Measurements from ENCODE around the gene MSI2. TPM values are rescaled to one million over a fixed set of nuclear protein-coding genes. Genes with fewer than 3 reads are reported as not detected.

Gene MSI2
- total RNA-seq, 1 donor from 2014 or later, result 33.8 TPM

GRCh38 chr17:57447990-57448758, 191.9 kb downstream of the MSI2 start:
- Histone ChIP-seq H3K4me3 (ENCODE audit: low read depth, low read length) (no peak overlapping the region), H3K36me3 (ENCODE audit: control insufficient read depth, insufficient read depth, low read length) (no peaks in the 10 kb centered on the region), H3K27me3 (ENCODE audit: control insufficient read depth, insufficient read depth, low read length) (no peaks in the 10 kb centered on the region)
- TF ChIP-seq CTCF (IDR thresholded peaks at IDR 0.05; ENCODE audit: insufficient read depth, low read length, poor library complexity, severe bottlenecking), result no peak
- no peak for DNase-seq (ENCODE audit: low read depth)

- no peaks in the 10 kb centered on the region for H3K27me3 ChIP-seq (ENCODE audit: control insufficient read depth, insufficient read depth, low read length)
- H3K36me3 ChIP-seq (ENCODE audit: control insufficient read depth, insufficient read depth, low read length), result no peaks in the 10 kb centered on the region
- no peak overlapping the region for H3K4me3 ChIP-seq (ENCODE audit: low read depth, low read length)
- TF ChIP-seq CTCF (IDR thresholded peaks at IDR 0.05; ENCODE audit: insufficient read depth, low read length, poor library complexity, severe bottlenecking), result no peak
- no peak for DNase-seq (ENCODE audit: low read depth)
Observed at GRCh38 chr17:57448759-57449283, 192.5 kb downstream of the MSI2 start.

- no peak for TF ChIP-seq CTCF (IDR thresholded peaks at IDR 0.05; ENCODE audit: insufficient read depth, low read length, poor library complexity, severe bottlenecking)
- H3K27me3 ChIP-seq (ENCODE audit: control insufficient read depth, insufficient read depth, low read length), result no peaks in the 10 kb centered on the region
- H3K4me3 ChIP-seq (ENCODE audit: low read depth, low read length), result no peak overlapping the region
- DNase-seq (ENCODE audit: low read depth), result no peak
- H3K36me3 ChIP-seq (ENCODE audit: control insufficient read depth, insufficient read depth, low read length), result no peaks in the 10 kb centered on the region
Observed at GRCh38 chr17:57451191-57451590, 194.9 kb downstream of the MSI2 start.

GRCh38 chr17:57451643-57452042, 195.3 kb downstream of the MSI2 start:
- no peak for TF ChIP-seq CTCF (IDR thresholded peaks at IDR 0.05; ENCODE audit: insufficient read depth, low read length, poor library complexity, severe bottlenecking)
- H3K36me3 ChIP-seq (ENCODE audit: control insufficient read depth, insufficient read depth, low read length), result no peaks in the 10 kb centered on the region
- no peak for DNase-seq (ENCODE audit: low read depth)
- no peak overlapping the region for H3K4me3 ChIP-seq (ENCODE audit: low read depth, low read length)
- H3K27me3 ChIP-seq (ENCODE audit: control insufficient read depth, insufficient read depth, low read length), result no peaks in the 10 kb centered on the region

GRCh38 chr17:57453841-57454425, 197.6 kb downstream of the MSI2 start:
- no peak for DNase-seq (ENCODE audit: low read depth)
- no peak for TF ChIP-seq CTCF (IDR thresholded peaks at IDR 0.05; ENCODE audit: insufficient read depth, low read length, poor library complexity, severe bottlenecking)
- H3K36me3 ChIP-seq (ENCODE audit: control insufficient read depth, insufficient read depth, low read length), result no peaks in the 10 kb centered on the region
- no peaks in the 10 kb centered on the region for H3K27me3 ChIP-seq (ENCODE audit: control insufficient read depth, insufficient read depth, low read length)
- no peak overlapping the region for H3K4me3 ChIP-seq (ENCODE audit: low read depth, low read length)
